Gastroesophageal sphincter (tissue), 3 donors: ENCODE results near the gene CHCHD6.

Experiments used
- CTCF ChIP-seq, 4 experiments: fragments of 200-600 bp in 2 of 4; fragments of 450-650 bp in 2 of 4; sonication (generic) in 1 of 4; IDR thresholded peaks; one replicate each; pipeline ENCODE4 v1.5.1; 2017 to 2019; ENCODE audit warnings: antibody characterized with exemption in 4 of 4, mild to moderate bottlenecking in 2 of 4, moderate library complexity in 2 of 4
- EP300 ChIP-seq: sonication (generic); formaldehyde crosslinking; IDR thresholded peaks from one replicate; pipeline ENCODE4 v1.6.1; 2017; ENCODE audit warnings: antibody characterized with exemption, mild to moderate bottlenecking
- POLR2A ChIP-seq, 2 donors: fragments of 450-650 bp; IDR thresholded peaks; one replicate each; pipeline ENCODE4 v1.6.1; 2017; ENCODE audit warnings: antibody characterized with exemption in 2 of 2, mild to moderate bottlenecking in 2 of 2, moderate library complexity in 1 of 2
- POLR2AphosphoS5 ChIP-seq: sonication (generic); formaldehyde crosslinking; IDR thresholded peaks from one replicate; pipeline ENCODE4 v1.6.1; 2017; ENCODE audit warnings: antibody characterized with exemption

GRCh38 chr3:126927401-126927750 is 223.3 kb downstream of the CHCHD6 start:
- TF ChIP-seq CTCF (IDR thresholded peaks at IDR 0.05), result no peak
- TF ChIP-seq POLR2A (IDR thresholded peaks at IDR 0.05), result no peak
- TF ChIP-seq EP300, result no peak
- TF ChIP-seq POLR2AphosphoS5, result no peak
